GM12878 (cell line): ENCODE data around the gene IL33. TPM values are rescaled to one million over a fixed set of nuclear protein-coding genes. Genes with fewer than 3 reads are reported as not detected.

Experiments used
- ATAC-seq: fragments of 200-7000 bp; cut with Tn5 transposase; 3 replicates; pipeline ENCODE4 v1.9.1; 2020; ENCODE audit warnings: mild to moderate bottlenecking, moderate library complexity
- BruUV-seq: library from RNA; stranded (reverse); fragments of 400-500 nt; replicated peaks from 2 replicates; lab custom pipeline; 2021; lab: Mats Ljungman, UMichigan
- CTCF ChIA-PET: fragments of 300-600 bp; sonication (Branson Sonifier 250); formaldehyde crosslinking; extraction: SDS; loops from one replicate; lab custom pipeline; 2021; ENCODE audit warnings: inconsistent platforms; lab: Yijun Ruan, JAX
- POLR2A ChIA-PET: fragments of 350-600 bp; formaldehyde crosslinking; extraction: SDS; loops from one replicate; lab custom pipeline; 2021; ENCODE audit warnings: inconsistent platforms; lab: Charles Lee
- RAD21 ChIA-PET: fragments of 300-600 bp; sonication (Branson Sonifier 250); formaldehyde crosslinking; loops from one replicate; lab custom pipeline; 2023; ENCODE audit warnings: antibody characterized with exemption; ENCODE audit not compliant: unreplicated experiment; lab: Charles Lee
- SMC1A ChIA-PET: fragments of 300-600 bp; sonication (Branson Sonifier 250); formaldehyde crosslinking; loops from one replicate; lab custom pipeline; 2023; ENCODE audit not compliant: unreplicated experiment, uncharacterized antibody; lab: Charles Lee
- DNase-seq: peaks from one replicate; pipeline ENCODE4 v3.0.0-alpha.2; 2011; ENCODE audit warnings: low read depth, low spot score
- FAIRE-seq: peaks from 3 replicates; lab custom pipeline; 2011; peaks lifted over from hg19 to GRCh38; lab: Jason Lieb, UNC
- H2AFZ ChIP-seq: 2 replicates; pipeline ENCODE4 v1.6.0; 2011; ENCODE audit warnings: low read depth, low read length, control low read depth; ENCODE audit not compliant: control insufficient read depth
- H3K27ac ChIP-seq: 2 replicates; pipeline ENCODE4 v1.5.1; 2011; ENCODE audit warnings: control low read depth; ENCODE audit not compliant: control insufficient read depth, insufficient read depth
- H3K27me3 ChIP-seq, 2 experiments: replicated peaks in 1 of 2; 2 replicates each; pipeline versions ENCODE4 v1.6.0 to v1.6.1; 2011; ENCODE audit warnings: low read length in 1 of 2; ENCODE audit not compliant: control insufficient read depth in 2 of 2, insufficient read depth in 2 of 2
- H3K36me3 ChIP-seq, 2 experiments: 2 replicates each; pipeline ENCODE4 v1.5.1; 2011; ENCODE audit warnings: low read length in 1 of 2; ENCODE audit not compliant: control insufficient read depth in 2 of 2, insufficient read depth in 2 of 2
- H3K4me1 ChIP-seq: 2 replicates; pipeline ENCODE4 v1.6.1; 2011; ENCODE audit warnings: mild to moderate bottlenecking, low read length, moderate library complexity, mixed read lengths; ENCODE audit not compliant: control insufficient read depth, insufficient read depth
- H3K4me2 ChIP-seq: 2 replicates; pipeline ENCODE4 v1.6.0; 2011; ENCODE audit warnings: control low read depth; ENCODE audit not compliant: control insufficient read depth, insufficient read depth
- H3K4me3 ChIP-seq: fragments of 200-600 bp; sonication (generic); 2 replicates; pipeline ENCODE4 v1.5.1; 2016
- H3K79me2 ChIP-seq: 2 replicates; pipeline ENCODE4 v1.6.0; 2011; ENCODE audit warnings: low read length; ENCODE audit not compliant: control insufficient read depth, insufficient read depth
- H3K9ac ChIP-seq: 2 replicates; pipeline ENCODE4 v1.8.0; 2011; ENCODE audit warnings: low read length, control low read depth, mixed read lengths; ENCODE audit not compliant: control insufficient read depth, insufficient read depth
- H3K9me3 ChIP-seq: replicated peaks from 3 replicates; pipeline ENCODE4 v1.5.1; 2011; ENCODE audit warnings: mild to moderate bottlenecking, low read length; ENCODE audit not compliant: control insufficient read depth, insufficient read depth
- H4K20me1 ChIP-seq: 2 replicates; pipeline ENCODE4 v1.6.0; 2011; ENCODE audit not compliant: control insufficient read depth, insufficient read depth
- CHD1 ChIP-seq: IDR thresholded peaks from 2 replicates; pipeline ENCODE4 v1.6.1; 2012; ENCODE audit warnings: low read depth, low read length, improper control_type of control experiment
- CHD2 ChIP-seq: IDR thresholded peaks from 2 replicates; pipeline ENCODE4 v1.6.1; 2011; ENCODE audit warnings: low read depth, low read length, improper control_type of control experiment, borderline replicate concordance
- GATAD2B ChIP-seq: fragments of 450-650 bp; conservative IDR thresholded peaks from 2 replicates; pipeline ENCODE4 v1.6.1; 2017; ENCODE audit warnings: low read depth, mild to moderate bottlenecking, moderate library complexity
- KDM1A ChIP-seq: fragments of 200-600 bp; sonication (generic); IDR thresholded peaks from 2 replicates; pipeline ENCODE4 v1.6.1; 2016; ENCODE audit warnings: borderline replicate concordance
- MEF2A ChIP-seq: IDR thresholded peaks from 2 replicates; pipeline ENCODE4 v1.6.1; 2011; ENCODE audit warnings: low read depth, mild to moderate bottlenecking, low read length, moderate library complexity; ENCODE audit not compliant: insufficient read depth
- SPI1 ChIP-seq: IDR thresholded peaks from 2 replicates; pipeline ENCODE4 v1.6.1; 2011; ENCODE audit warnings: low read depth, mild to moderate bottlenecking, low read length, moderate library complexity, borderline replicate concordance; ENCODE audit not compliant: insufficient read depth
- WGBS: methylation state at CpG from one replicate; pipeline ENCODE4 v1.1.6; 2016; ENCODE audit warnings: low lambda C conversion rate; ENCODE audit not compliant: insufficient replicate concordance, insufficient coverage; ENCODE audit errors: missing lambda C conversion rate; 5-methylcytosine and 5-hydroxymethylcytosine counted together
- in situ Hi-C: fragments of 300-500 bp; cut with MboI; formaldehyde crosslinking; loops from 9 replicates; pipeline ENCODE4 v1.14.3; 2018; ENCODE audit warnings: mixed read lengths
- intact Hi-C: fragments of 100-400 bp; cut with micrococcal nuclease; formaldehyde crosslinking; loops from one replicate; pipeline ENCODE4 v1.14.2; 2022; ENCODE audit not compliant: unreplicated experiment
- polyA plus RNA-seq, 11 experiments: library from polyadenylated mRNA; depleted of rRNA in 4 of 11; unstranded in 6 of 11; stranded (reverse) in 5 of 11; fragments of >200 nt; fragmentation: Nextera tagmentation in 4 of 11; fragmentation: Illumina TruSeq in 1 of 11; extraction: Ambion mirVana in 4 of 11; extraction: Trizol in 1 of 11; gene quantifications; 1 replicate in 1 of 11; 2 replicates in 10 of 11; pipeline versions ENCODE4 v1.2.1 to v1.2.3, GENCODE V29; 2011 to 2016; ENCODE audit warnings: inconsistent platforms in 2 of 11, missing spikeins in 2 of 11, low read depth in 1 of 11
- total RNA-seq, 4 experiments: library from RNA; depleted of rRNA in 3 of 4; stranded (reverse); fragments of >200 nt in 3 of 4; fragmentation: Illumina TruSeq in 1 of 4; extraction: Trizol in 1 of 4; gene quantifications; 2 replicates each; pipeline versions ENCODE4 v1.2.1 to v1.2.3, GENCODE V29; 2013 to 2021
- TF ChIP-seq, protein P1 (sequence below): IDR thresholded peaks from 2 replicates; pipeline ENCODE4 v1.6.1; 2011; ENCODE audit warnings: mild to moderate bottlenecking, low read depth, low read length, moderate library complexity; ENCODE audit not compliant: insufficient replicate concordance

The IL33 gene
- total and polyA plus RNA-seq, 10 of the 15 experiments (the other 5 are each of a cell fraction or from before 2014, with no cell fraction given), result not detected

DNA sequence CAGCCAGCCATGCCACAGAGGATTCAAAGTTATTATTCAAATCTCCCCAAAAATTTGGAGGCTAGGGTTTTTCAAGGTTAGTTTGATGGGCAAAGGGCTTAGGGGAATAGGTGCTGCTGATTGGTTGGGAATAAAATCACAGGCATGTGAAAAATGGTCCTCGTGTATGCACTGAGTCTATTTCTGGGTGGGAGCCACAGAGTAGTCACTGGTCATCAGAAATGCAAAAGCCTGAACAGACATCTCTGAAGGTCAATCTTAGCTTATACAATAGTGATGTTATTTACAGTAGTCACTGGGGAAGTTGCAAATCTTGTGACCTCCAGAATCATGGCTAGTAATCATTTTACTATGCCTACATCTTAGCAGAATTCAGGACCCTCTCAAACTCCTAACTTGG, 1.3 kb downstream of the IL33 start:
- H3K36me3 ChIP-seq, result no peaks in the 10 kb centered on the region
- no peak overlapping the region for H3K4me2 ChIP-seq
- no peak for TF ChIP-seq CHD1
- TF ChIP-seq MEF2A, result no peak
- TF ChIP-seq, protein P1, sequence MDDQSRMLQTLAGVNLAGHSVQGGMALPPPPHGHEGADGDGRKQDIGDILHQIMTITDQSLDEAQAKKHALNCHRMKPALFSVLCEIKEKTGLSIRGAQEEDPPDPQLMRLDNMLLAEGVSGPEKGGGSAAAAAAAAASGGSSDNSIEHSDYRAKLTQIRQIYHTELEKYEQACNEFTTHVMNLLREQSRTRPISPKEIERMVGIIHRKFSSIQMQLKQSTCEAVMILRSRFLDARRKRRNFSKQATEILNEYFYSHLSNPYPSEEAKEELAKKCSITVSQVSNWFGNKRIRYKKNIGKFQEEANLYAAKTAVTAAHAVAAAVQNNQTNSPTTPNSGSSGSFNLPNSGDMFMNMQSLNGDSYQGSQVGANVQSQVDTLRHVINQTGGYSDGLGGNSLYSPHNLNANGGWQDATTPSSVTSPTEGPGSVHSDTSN, result no peak
- TF ChIP-seq KDM1A, result no peak
- no peak for TF ChIP-seq SPI1
- TF ChIP-seq CHD2, result no peak
- no peak for TF ChIP-seq GATAD2B
- no peaks in the 10 kb centered on the region for H3K4me1 ChIP-seq
- no peak for ATAC-seq
- 30% methylated on average over 1 of the region's 1 CpG for WGBS
- H2AFZ ChIP-seq, result no peak overlapping the region
- H3K9me3 ChIP-seq, result no peaks in the 10 kb centered on the region
- H3K27me3 ChIP-seq, result no peaks in the 10 kb centered on the region
- BruUV-seq, result no TSS peak
- no peak overlapping the region for H3K4me3 ChIP-seq
- DNase-seq, result no peak
- ChIA-PET SMC1A (no interaction called here), POLR2A (no interaction called here), RAD21 (no interaction called here), CTCF (no interaction called here)
- peak; percentile 7 for FAIRE-seq
- H3K79me2 ChIP-seq, result no peaks in the 10 kb centered on the region
- no peak overlapping the region for H3K27ac ChIP-seq
- in situ Hi-C loops (no loop called here), intact Hi-C loops (no loop called here)
- H3K9ac ChIP-seq, result no peak overlapping the region
- no peaks in the 10 kb centered on the region for H4K20me1 ChIP-seq
